HCT116 (cell line): ENCODE measurements around the gene AKIRIN2. TPM values are rescaled to one million over a fixed set of nuclear protein-coding genes. Genes with fewer than 3 reads are reported as not detected.

ENCODE experiments used
- ATAC-seq: fragments of 200-7000 bp; cut with Tn5 transposase; 2 replicates; pipeline ENCODE4 v1.9.1; 2020; ENCODE audit warnings: mild to moderate bottlenecking, moderate library complexity
- BruUV-seq: library from RNA; stranded (reverse); fragments of 400-500 nt; replicated peaks from 2 replicates; lab custom pipeline; 2021; lab: Mats Ljungman, UMichigan
- CTCF ChIA-PET: fragments of 300-600 bp; sonication (Branson Sonifier 250); formaldehyde crosslinking; loops from one replicate; lab custom pipeline; 2021; ENCODE audit warnings: antibody characterized with exemption; lab: Charles Lee
- POLR2A ChIA-PET: fragments of 300-600, 350-600 bp; sonication (Branson Sonifier 250); formaldehyde crosslinking; loops from one replicate; lab custom pipeline; 2021; ENCODE audit warnings: antibody characterized with exemption; lab: Charles Lee
- RAD21 ChIA-PET, 2 experiments: fragments of 300-600 bp; sonication (Branson Sonifier 250); formaldehyde crosslinking; loops; one replicate each; lab custom pipeline; 2023; ENCODE audit warnings: low total read pairs in 2 of 2; ENCODE audit not compliant: uncharacterized antibody in 2 of 2, unreplicated experiment in 2 of 2, low non-redundant PET in 1 of 2; lab: Charles Lee
- DNase-seq: peaks from one replicate; pipeline ENCODE4 v3.0.0-alpha.2; 2010; ENCODE audit warnings: low read depth, low spot score
- H2AFZ ChIP-seq: fragments of 200-600 bp; shearing (Covaris generic), sonication (generic); 2 replicates; pipeline ENCODE4 v1.6.1; 2017; ENCODE audit warnings: low read depth, mixed run types, mixed read lengths, antibody characterized with exemption, low read length; ENCODE audit not compliant: poor library complexity, severe bottlenecking
- H3K27ac ChIP-seq: 2 replicates; pipeline ENCODE4 v1.5.1; 2012; ENCODE audit warnings: low read depth, low read length
- H3K27me3 ChIP-seq: fragments of 200-600 bp; sonication (generic); 2 replicates; pipeline ENCODE4 v1.6.1; 2016; ENCODE audit warnings: mixed run types, low read length, mixed read lengths; ENCODE audit not compliant: insufficient read depth
- H3K36me3 ChIP-seq, 2 experiments: fragments of 200-500 bp in 1 of 2; fragments of 200-600 bp in 1 of 2; sonication (Bioruptor generic) in 1 of 2; sonication (generic) in 1 of 2; 2 replicates each; pipeline versions ENCODE4 v1.5.1 to v1.6.1; 2014 to 2016; ENCODE audit warnings: low read length in 2 of 2, inconsistent platforms in 1 of 2, mixed read lengths in 1 of 2, mixed run types in 1 of 2; ENCODE audit not compliant: insufficient read depth in 2 of 2, control insufficient read depth in 1 of 2
- H3K4me1 ChIP-seq, 2 experiments: fragments of 200-600 bp in 1 of 2; sonication (generic) in 1 of 2; 2 replicates each; pipeline versions ENCODE4 v1.5.1 to v1.6.1; 2012 to 2017; ENCODE audit warnings: low read length in 2 of 2, inconsistent platforms in 1 of 2, mild to moderate bottlenecking in 1 of 2, mixed read lengths in 1 of 2, mixed run types in 1 of 2, moderate library complexity in 1 of 2; ENCODE audit not compliant: insufficient read depth in 2 of 2, control insufficient read depth in 1 of 2
- H3K4me2 ChIP-seq: fragments of 200-600 bp; sonication (generic); 2 replicates; pipeline ENCODE4 v1.6.1; 2017; ENCODE audit warnings: mixed run types, low read length, mixed read lengths
- H3K4me3 ChIP-seq, 2 experiments: fragments of 200-600 bp in 1 of 2; sonication (generic) in 1 of 2; replicated peaks in 1 of 2; 2 replicates each; pipeline ENCODE4 v1.5.1; 2011 to 2016; ENCODE audit warnings: low read length in 2 of 2, control low read depth in 1 of 2, low read depth in 1 of 2, mild to moderate bottlenecking in 1 of 2, mixed read lengths in 1 of 2, mixed run types in 1 of 2
- H3K79me2 ChIP-seq: fragments of 200-600 bp; sonication (generic); 2 replicates; pipeline ENCODE4 v1.6.1; 2017; ENCODE audit warnings: mild to moderate bottlenecking, mixed run types, low read length, moderate library complexity, mixed read lengths; ENCODE audit not compliant: insufficient read depth
- H3K9ac ChIP-seq: fragments of 200-600 bp; sonication (generic); 2 replicates; pipeline ENCODE4 v1.6.1; 2016; ENCODE audit warnings: low read length, mixed read lengths
- H3K9me2 ChIP-seq: fragments of 200-600 bp; sonication (generic), shearing (Covaris generic); 2 replicates; pipeline ENCODE4 v1.6.1; 2017; ENCODE audit warnings: mixed run types, mild to moderate bottlenecking, moderate library complexity; ENCODE audit not compliant: insufficient read depth
- H3K9me3 ChIP-seq, 2 experiments: fragments of 200-500 bp in 1 of 2; fragments of 200-600 bp in 1 of 2; sonication (Bioruptor generic) in 1 of 2; sonication (generic) in 1 of 2; 2 replicates each; pipeline ENCODE4 v1.6.1; 2014 to 2017; ENCODE audit warnings: low read length in 2 of 2, mixed read lengths in 2 of 2, inconsistent platforms in 1 of 2, low read depth in 1 of 2, mild to moderate bottlenecking in 1 of 2, mixed run types in 1 of 2, moderate library complexity in 1 of 2; ENCODE audit not compliant: control insufficient read depth in 1 of 2, insufficient read depth in 1 of 2
- H4K20me1 ChIP-seq: fragments of 200-600 bp; sonication (generic), shearing (Covaris generic); 2 replicates; pipeline ENCODE4 v1.6.1; 2017; ENCODE audit warnings: mixed run types, mild to moderate bottlenecking, moderate library complexity; ENCODE audit not compliant: insufficient read depth
- ATF3 ChIP-seq: IDR thresholded peaks from 2 replicates; pipeline ENCODE4 v1.6.1; 2012
- CBX3 ChIP-seq: IDR thresholded peaks from 2 replicates; pipeline ENCODE4 v1.6.1; 2012; ENCODE audit warnings: low read depth
- CEBPB ChIP-seq: IDR thresholded peaks from 2 replicates; pipeline ENCODE4 v1.6.1; 2012; ENCODE audit warnings: low read depth
- EGR1 ChIP-seq: IDR thresholded peaks from 2 replicates; pipeline ENCODE4 v1.6.1; 2012; ENCODE audit warnings: low read depth
- ELF1 ChIP-seq: IDR thresholded peaks from 2 replicates; pipeline ENCODE4 v1.6.1; 2012; ENCODE audit warnings: low read depth, borderline replicate concordance
- EZH2 ChIP-seq: fragments of 200-600 bp; sonication (generic); IDR thresholded peaks from 2 replicates; pipeline ENCODE4 v1.6.1; 2017; ENCODE audit warnings: antibody characterized with exemption, mixed run types
- FOSL1 ChIP-seq: IDR thresholded peaks from 2 replicates; pipeline ENCODE4 v1.6.1; 2012; ENCODE audit warnings: low read depth
- JUND ChIP-seq: IDR thresholded peaks from 2 replicates; pipeline ENCODE4 v1.6.1; 2012
- MAX ChIP-seq: IDR thresholded peaks from 2 replicates; pipeline ENCODE4 v1.6.1; 2012
- POLR2AphosphoS5 ChIP-seq: IDR thresholded peaks from 2 replicates; pipeline ENCODE4 v1.6.1; 2011; ENCODE audit warnings: mild to moderate bottlenecking, low read depth, low read length, moderate library complexity
- SIN3A ChIP-seq: IDR thresholded peaks from 2 replicates; pipeline ENCODE4 v1.6.1; 2012; ENCODE audit warnings: low read depth
- SP1 ChIP-seq: IDR thresholded peaks from 2 replicates; pipeline ENCODE4 v1.6.1; 2012; ENCODE audit warnings: low read depth
- SRF ChIP-seq: IDR thresholded peaks from 2 replicates; pipeline ENCODE4 v1.6.1; 2012; ENCODE audit warnings: low read depth
- YY1 ChIP-seq: IDR thresholded peaks from 2 replicates; pipeline ENCODE4 v1.6.1; 2011; ENCODE audit warnings: low read length, low read depth, moderate library complexity, mild to moderate bottlenecking; ENCODE audit not compliant: insufficient replicate concordance; ENCODE audit errors: extremely low read depth
- ZBTB33 ChIP-seq: IDR thresholded peaks from 2 replicates; pipeline ENCODE4 v1.6.1; 2011; ENCODE audit warnings: mild to moderate bottlenecking, low read length, moderate library complexity; ENCODE audit not compliant: insufficient replicate concordance; ENCODE audit errors: extremely low read depth
- intact Hi-C: fragments of 100-400 bp; cut with micrococcal nuclease; formaldehyde crosslinking; loops from 2 replicates; pipeline ENCODE4 v1.10.0; 2022
- total RNA-seq: library from RNA; stranded (reverse); gene quantifications from one replicate; pipeline ENCODE4 v1.2.1, GENCODE V29; 2021; ENCODE audit not compliant: unreplicated experiment

The AKIRIN2 gene
- total RNA-seq, 1 experiment from 2014 or later: 54.8 TPM

GRCh38 chr6:87738000-87738399, 36.0 kb upstream of the AKIRIN2 start (continued):
- no peak for TF ChIP-seq FOSL1
- TF ChIP-seq CBX3: no peak
- no peak for TF ChIP-seq ELF1
- TF ChIP-seq SP1: no peak
- TF ChIP-seq, all 23 proteins: peak for 0

- no peaks in the 10 kb centered on the region for H4K20me1 ChIP-seq
- no peak overlapping the region for H3K27ac ChIP-seq
- H3K4me1 ChIP-seq: peaks cover 6 to 12% of the 10 kb centered on the region in 2 experiments; a peak in 3 of 4 replicates
- intact Hi-C loops: no loop called here
- no peaks in the 10 kb centered on the region; the same call in 1 of the 2 replicates for H3K9me2 ChIP-seq
- no TSS peak for BruUV-seq
- no peaks in the 10 kb centered on the region for H3K9me3 ChIP-seq
- CTCF ChIA-PET: no interaction called here
- H2AFZ ChIP-seq: no peak overlapping the region
- no peak overlapping the region for H3K4me2 ChIP-seq
- RAD21 ChIA-PET: no interaction called here
- H3K27me3 ChIP-seq: no peaks in the 10 kb centered on the region
- H3K79me2 ChIP-seq: no peaks in the 10 kb centered on the region
- DNase-seq (no peak), ATAC-seq (no peak)
- TF ChIP-seq ZBTB33 (no peak), CBX3 (no peak), ATF3 (no peak), MAX (no peak), EZH2 (no peak), POLR2AphosphoS5 (no peak), EGR1 (no peak), ELF1 (no peak), SRF (no peak), JUND (no peak), SIN3A (no peak), YY1 (no peak), CEBPB (no peak)
- TF ChIP-seq, all 23 proteins: peak for 0
- no peak overlapping the region for H3K9ac ChIP-seq
- no peaks in the 10 kb centered on the region for H3K36me3 ChIP-seq
- POLR2A ChIA-PET: no interaction called here
- H3K4me3 ChIP-seq: no peak overlapping the region
These were observed 34.9 kb upstream of the AKIRIN2 start for GRCh38 chr6:87736809-87737540.
